ENCODE results near the gene CWH43. TPM values are rescaled to one million over a fixed set of nuclear protein-coding genes. Genes with fewer than 3 reads are reported as not detected.
"Not testable (repeated sequence)": the region's sequence is repeated elsewhere in the genome, so short reads cannot be mapped to it uniquely, and the experiment has no call there.

Gene CWH43
- total RNA-seq, 1 donor from 2014 or later = not detected

GRCh38 chr4:48970471-48970921 is 15.6 kb upstream of the CWH43 start:
- ATAC-seq = no peak
- DNase-seq (ENCODE audit: low spot score) = no peak

GRCh38 chr4:48974979-48975640 is 11.0 kb upstream of the CWH43 start:
- intact Hi-C loops (cut with DNase I) = no loop called here
- no peak for DNase-seq (ENCODE audit: low spot score)
- ATAC-seq = no peak

More at GRCh38 chr4:48970471-48970921, 15.6 kb upstream of the CWH43 start:
- intact Hi-C loops (cut with DNase I) = no loop called here

DNA sequence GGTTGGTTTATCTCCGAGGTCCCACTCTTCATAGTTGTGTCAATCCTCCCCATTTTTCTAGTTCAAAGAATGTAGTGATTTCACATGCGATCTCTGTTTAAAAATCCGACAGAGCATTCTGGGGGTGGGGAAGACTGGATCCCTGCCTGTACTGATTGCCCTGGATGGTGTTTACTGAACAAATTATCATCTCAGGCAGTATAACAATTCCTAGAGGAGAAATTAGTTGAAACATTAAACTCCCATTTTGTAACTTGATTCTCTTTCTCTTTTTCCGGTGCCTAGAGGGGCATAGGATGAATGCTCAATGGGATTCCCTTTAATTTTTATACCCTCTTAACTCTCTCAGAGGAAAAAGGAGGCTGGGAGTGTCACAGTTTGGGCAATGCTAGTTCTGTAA is 10.0 kb upstream of the CWH43 start:
- intact Hi-C loops (cut with DNase I) = no loop called here
- DNase-seq (ENCODE audit: low spot score) (no peak), ATAC-seq (no peak)

GRCh38 chr4:48979914-48980579 is 6.0 kb upstream of the CWH43 start:
- intact Hi-C loops (cut with DNase I) = no loop called here
- no peak for ATAC-seq
- no peak for DNase-seq (ENCODE audit: low spot score)

DNA sequence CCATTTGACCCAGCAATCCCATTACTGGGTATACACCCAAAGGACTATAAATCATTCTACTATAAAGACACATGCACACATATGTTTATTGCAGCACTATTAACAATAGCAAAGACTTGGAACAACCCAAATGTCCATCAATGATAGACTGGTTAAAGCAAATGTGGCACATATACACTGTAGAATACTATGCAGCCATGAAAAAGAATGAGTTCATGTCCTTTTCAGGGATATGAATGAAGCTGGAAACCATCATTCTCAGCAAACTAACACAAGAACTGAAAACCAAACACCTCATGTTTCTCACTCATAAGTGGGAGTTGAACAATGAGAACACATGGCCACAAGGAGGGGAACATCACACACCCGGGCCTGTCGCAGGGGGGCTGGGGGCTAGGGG is 2.1 kb upstream of the CWH43 start:
- ATAC-seq; intact Hi-C loops (cut with DNase I); DNase-seq (ENCODE audit: low spot score): not testable (repeated sequence)

GRCh38 chr4:48985602-48985975 is 486 bp upstream of the CWH43 start:
- ATAC-seq = no peak
- intact Hi-C loops (cut with DNase I) = no loop called here
- no peak for DNase-seq (ENCODE audit: low spot score)

DNA sequence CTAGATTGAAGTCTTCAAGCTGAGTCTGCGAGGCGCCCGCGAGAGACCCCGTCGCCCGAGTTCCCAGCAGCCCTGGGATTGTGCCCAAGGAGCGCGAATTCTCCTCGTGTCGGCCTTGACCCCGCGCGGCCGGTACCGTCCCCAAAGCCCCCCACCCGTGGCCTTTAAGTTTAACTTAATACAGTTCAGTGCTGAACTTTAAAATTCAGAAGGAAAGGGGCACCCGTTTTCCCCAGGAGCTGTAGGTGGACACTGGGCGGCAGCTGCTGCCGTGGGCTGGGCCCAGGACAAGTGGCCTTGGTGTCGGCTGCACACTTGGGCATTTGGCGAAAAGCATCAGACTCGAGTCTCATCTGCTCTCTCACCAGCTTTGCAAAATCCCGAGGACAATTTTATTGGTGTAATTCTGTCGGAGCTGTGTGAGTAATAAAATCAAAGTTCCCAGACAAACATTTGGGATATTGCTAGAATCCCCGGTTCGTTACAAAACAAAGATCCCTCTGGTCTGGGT is 634 bp downstream of the CWH43 start:
- intact Hi-C loops (cut with DNase I) = no loop called here
- ATAC-seq = no peak
- DNase-seq (ENCODE audit: low spot score) = no peak

GRCh38 chr4:48989461-48990203 is 3.6 kb downstream of the CWH43 start:
- intact Hi-C loops (cut with DNase I) = no loop called here
- DNase-seq (ENCODE audit: low spot score) (no peak), ATAC-seq (no peak)

- no peak for ATAC-seq
- intact Hi-C loops (cut with DNase I) = no loop called here
- no peak for DNase-seq (ENCODE audit: low spot score)
These were observed 5.3 kb downstream of the CWH43 start for GRCh38 chr4:48991357-48991756.

DNA sequence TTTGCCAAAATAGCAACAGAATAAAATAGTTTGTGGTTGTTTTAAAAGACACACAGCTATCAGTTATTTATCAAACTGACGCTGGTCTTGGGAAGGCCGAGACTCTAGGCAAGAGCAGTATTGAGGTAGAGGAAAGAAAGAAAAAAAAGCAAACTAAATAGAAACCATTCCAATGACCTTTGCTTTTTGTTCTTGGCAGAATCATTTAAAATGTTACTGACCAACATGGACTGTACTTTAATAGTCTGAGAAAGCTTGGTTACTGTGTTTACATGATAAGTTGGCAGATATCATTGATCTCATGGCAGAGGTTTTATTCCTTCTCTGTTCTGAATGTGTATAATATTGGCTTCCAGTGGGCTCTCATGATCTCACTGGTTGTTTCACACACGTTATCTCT is 11.9 kb downstream of the CWH43 start:
- ATAC-seq = no peak
- DNase-seq (ENCODE audit: low spot score) = no peak
- intact Hi-C loops (cut with DNase I) = no loop called here

GRCh38 chr4:48998440-48998839 is 12.4 kb downstream of the CWH43 start:
- intact Hi-C loops (cut with DNase I) = no loop called here
- ATAC-seq (no peak), DNase-seq (ENCODE audit: low spot score) (no peak)

- ATAC-seq (no peak), DNase-seq (ENCODE audit: low spot score) (no peak)
- intact Hi-C loops (cut with DNase I) = no loop called here
These were observed 14.7 kb downstream of the CWH43 start for GRCh38 chr4:49000806-49001205.

DNA sequence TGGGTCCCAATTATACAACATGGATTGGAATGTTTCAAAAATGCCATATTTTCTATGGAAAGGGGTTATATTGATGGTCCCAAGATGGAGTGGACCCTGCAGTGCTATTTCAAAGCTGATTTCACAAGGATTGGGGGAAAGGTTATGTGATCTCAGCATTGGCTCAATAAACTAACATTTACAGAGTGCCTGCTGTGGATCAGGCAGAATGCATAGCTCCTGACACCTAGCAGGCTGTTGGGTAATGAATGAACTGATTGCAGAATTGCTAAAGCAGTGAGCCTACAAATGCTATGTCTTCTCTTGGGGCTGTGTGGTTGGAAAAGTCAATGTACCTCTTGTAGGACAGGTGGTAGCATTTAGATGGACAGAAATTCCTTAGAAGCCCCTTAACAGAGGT is 16.9 kb downstream of the CWH43 start:
- ATAC-seq (no peak), DNase-seq (ENCODE audit: low spot score) (no peak)
- intact Hi-C loops (cut with DNase I) = no loop called here

- DNase-seq (ENCODE audit: low spot score) (no peak), ATAC-seq (no peak)
- intact Hi-C loops (cut with DNase I) = no loop called here
These were observed 32.7 kb downstream of the CWH43 start for GRCh38 chr4:49018718-49019295.

DNA sequence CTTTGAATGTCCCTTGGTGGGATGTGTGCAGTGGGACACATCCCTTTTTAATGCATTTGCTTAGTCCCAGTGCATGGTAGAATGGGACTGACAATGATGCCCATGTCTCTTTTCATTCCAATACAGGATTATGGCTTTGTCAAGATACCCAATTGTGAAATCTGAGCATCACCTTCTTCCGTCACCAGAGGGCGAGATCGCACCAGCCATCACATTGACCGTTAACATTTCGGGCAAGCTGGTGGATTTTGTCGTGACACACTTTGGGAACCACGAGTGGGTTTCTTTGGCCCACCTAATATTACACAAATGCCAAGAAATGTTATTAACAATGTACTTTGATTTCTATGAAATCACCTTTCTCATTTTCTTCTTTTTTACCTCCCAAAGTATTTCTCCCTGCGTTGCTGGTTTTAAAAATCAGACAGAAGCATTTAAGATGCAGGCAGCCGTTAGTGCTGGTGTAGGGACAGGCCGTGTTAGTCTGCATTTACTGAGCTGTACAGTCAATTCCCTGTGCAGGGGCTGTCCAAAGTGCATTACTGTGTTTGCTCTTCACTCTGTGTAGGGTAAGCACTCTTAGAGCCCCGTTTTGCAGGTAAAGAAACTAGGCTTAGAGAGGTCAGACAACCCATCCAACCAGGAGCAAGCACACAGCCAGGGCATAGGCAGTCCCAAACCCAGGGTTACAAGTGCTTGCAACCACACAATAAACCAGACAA is 46.5 kb downstream of the CWH43 start:
- intact Hi-C loops (cut with DNase I) = no loop called here
- ATAC-seq (no peak), DNase-seq (ENCODE audit: low spot score) (no peak)

DNA sequence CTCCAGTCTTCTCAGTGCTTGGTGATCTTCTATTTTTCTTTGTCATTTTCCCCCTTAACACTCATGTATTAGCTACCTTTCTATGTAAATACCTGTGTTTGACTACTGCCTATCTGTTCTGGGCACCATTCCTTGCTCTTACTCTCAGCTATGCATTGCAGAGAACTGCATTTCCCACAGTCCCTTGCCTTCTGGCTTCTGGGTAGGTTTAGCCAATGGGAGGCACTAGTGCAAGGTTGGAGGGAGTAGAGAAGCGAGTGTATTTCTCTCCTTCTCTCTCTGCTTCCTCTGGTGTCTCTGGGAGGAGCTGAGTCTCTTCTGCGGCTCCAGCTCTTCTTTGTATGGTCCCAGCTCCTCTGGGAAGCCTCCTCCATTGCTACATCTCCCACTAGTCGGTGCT is 50.5 kb downstream of the CWH43 start:
- DNase-seq (ENCODE audit: low spot score) = no peak
- intact Hi-C loops (cut with DNase I) = no loop called here
- ATAC-seq = no peak

DNA sequence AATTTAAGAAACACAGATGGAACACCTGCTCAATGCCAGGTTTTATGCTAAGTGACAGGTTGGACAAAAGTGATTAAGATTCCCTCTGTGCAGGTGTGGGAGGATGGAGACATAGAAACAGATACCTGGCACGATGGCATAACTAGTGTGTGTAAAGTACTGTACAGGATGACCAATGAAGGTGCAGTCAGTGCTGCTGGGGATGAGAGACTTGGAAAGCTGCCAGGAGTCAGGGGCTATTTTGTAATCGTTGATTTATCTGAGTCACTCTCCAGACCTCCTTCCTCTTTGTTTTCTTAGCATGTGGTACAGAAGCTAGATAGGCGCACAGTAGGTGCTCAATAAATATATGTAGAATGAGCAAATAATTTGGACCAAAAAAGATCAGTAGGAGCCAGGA is 58.2 kb downstream of the CWH43 start:
- intact Hi-C loops (cut with DNase I) = no loop called here
- no peak for DNase-seq (ENCODE audit: low spot score)
- no peak for ATAC-seq

- ATAC-seq (no peak), DNase-seq (ENCODE audit: low spot score) (no peak)
- intact Hi-C loops (cut with DNase I) = no loop called here
These were observed 72.2 kb downstream of the CWH43 start for GRCh38 chr4:49058306-49058705.

DNA sequence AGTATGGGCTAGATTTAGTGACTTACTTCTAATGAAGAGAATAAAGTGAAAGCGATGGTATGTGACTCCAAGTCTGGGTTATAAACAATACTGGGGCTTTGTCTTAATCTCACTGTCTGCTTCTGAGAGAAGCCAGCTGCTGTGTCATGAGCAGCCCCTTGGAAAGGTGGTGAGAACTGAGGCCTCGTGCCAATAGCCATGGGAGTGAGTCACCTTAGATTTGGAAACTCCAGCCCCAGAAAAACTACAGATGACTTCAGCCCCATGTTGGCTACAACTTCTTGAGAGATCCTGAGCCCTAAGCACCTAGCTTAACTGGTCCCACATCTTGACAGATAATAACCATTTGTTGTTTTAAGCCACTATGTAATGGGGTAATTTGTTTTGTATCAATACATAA is 77.6 kb downstream of the CWH43 start:
- intact Hi-C loops (cut with DNase I) = no loop called here
- no peak for ATAC-seq
- DNase-seq (ENCODE audit: low spot score) = no peak
